ENCODE measurements around the gene FCRLA. TPM values are rescaled to one million over a fixed set of nuclear protein-coding genes. Genes with fewer than 3 reads are reported as not detected.
"Not testable (repeated sequence)": the region's sequence is repeated elsewhere in the genome, so short reads cannot be mapped to it uniquely, and the experiment has no call there.

The FCRLA gene, protein sequence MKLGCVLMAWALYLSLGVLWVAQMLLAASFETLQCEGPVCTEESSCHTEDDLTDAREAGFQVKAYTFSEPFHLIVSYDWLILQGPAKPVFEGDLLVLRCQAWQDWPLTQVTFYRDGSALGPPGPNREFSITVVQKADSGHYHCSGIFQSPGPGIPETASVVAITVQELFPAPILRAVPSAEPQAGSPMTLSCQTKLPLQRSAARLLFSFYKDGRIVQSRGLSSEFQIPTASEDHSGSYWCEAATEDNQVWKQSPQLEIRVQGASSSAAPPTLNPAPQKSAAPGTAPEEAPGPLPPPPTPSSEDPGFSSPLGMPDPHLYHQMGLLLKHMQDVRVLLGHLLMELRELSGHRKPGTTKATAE
- 0.90 TPM in 1 of 2 replicates, not detected in the other for total RNA-seq (ENCODE audit: low replicate concordance)

DNA sequence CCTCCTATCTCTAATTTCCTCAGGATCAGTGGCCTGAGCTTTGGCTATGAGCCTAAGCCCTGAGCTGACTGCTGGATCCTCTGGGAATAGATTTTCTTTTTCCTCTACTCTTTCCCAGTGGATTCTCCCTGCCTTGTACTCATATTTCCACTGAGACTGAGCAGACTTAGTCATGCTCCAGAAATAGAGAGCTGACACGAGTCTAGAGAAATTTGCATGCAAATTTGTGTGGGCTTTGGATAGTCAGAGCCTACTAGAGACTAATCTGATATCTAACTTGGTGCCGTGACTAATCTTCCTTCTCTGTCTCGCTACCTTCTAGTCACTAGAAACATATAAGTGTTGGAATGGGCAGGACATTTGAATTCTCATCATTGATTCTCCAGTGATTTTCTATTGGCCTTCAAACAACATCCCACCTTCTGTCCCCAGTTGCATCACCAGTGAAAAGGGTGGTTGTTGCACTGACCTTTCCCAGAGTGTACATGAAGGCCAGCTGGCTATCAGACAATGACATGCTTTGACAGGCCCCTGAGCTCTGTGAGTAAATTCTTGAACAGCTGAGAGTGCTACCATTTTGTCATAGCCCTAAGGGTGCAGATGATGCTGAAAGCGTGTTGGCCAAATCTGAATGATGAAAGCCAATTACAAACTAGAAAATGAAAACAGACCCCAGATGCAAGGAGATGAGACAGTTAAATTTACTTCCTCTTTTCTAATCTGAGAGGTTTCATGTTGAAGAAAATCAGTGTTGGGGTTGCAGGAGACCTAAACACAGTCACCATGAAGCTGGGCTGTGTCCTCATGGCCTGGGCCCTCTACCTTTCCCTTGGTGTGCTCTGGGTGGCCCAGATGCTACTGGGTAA is at the start of gene FCRLA:
Gene FCRLA (plus strand): TSS at position 748 of the 866 bp plus-strand sequence. CDS start 36 bp downstream, at position 784.
- peak; percentile 97 for DNase-seq (ENCODE audit: low read depth)
- no peak within 1 kb of the TSS for H3K4me3 ChIP-seq (ENCODE audit: low read depth, low read length)
- TF ChIP-seq, protein P1, sequence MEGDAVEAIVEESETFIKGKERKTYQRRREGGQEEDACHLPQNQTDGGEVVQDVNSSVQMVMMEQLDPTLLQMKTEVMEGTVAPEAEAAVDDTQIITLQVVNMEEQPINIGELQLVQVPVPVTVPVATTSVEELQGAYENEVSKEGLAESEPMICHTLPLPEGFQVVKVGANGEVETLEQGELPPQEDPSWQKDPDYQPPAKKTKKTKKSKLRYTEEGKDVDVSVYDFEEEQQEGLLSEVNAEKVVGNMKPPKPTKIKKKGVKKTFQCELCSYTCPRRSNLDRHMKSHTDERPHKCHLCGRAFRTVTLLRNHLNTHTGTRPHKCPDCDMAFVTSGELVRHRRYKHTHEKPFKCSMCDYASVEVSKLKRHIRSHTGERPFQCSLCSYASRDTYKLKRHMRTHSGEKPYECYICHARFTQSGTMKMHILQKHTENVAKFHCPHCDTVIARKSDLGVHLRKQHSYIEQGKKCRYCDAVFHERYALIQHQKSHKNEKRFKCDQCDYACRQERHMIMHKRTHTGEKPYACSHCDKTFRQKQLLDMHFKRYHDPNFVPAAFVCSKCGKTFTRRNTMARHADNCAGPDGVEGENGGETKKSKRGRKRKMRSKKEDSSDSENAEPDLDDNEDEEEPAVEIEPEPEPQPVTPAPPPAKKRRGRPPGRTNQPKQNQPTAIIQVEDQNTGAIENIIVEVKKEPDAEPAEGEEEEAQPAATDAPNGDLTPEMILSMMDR (IDR thresholded peaks at IDR 0.05; ENCODE audit: insufficient read depth, low read length) = no peak

GRCh38 chr1:161658524-161658923 is 48.5 kb upstream of the FCRLA start:
- H3K4me3 ChIP-seq (ENCODE audit: low read depth, low read length); DNase-seq (ENCODE audit: low read depth): not testable (repeated sequence)

- DNase-seq (ENCODE audit: low read depth); H3K4me3 ChIP-seq (ENCODE audit: low read depth, low read length): not testable (repeated sequence)
Measured at GRCh38 chr1:161661660-161662311, 45.2 kb upstream of the FCRLA start.

GRCh38 chr1:161662684-161663339 is 44.2 kb upstream of the FCRLA start, which contains the start of gene FCGR2B:
Gene FCGR2B (plus strand): TSS chr1:161663143. CDS start chr1:161663242, 99 bp downstream.
- not testable (repeated sequence) for H3K4me3 ChIP-seq (ENCODE audit: low read depth, low read length); DNase-seq (ENCODE audit: low read depth)

GRCh38 chr1:161663569-161663968 is 43.5 kb upstream of the FCRLA start:
- not testable (repeated sequence) for H3K4me3 ChIP-seq (ENCODE audit: low read depth, low read length); DNase-seq (ENCODE audit: low read depth)

DNA sequence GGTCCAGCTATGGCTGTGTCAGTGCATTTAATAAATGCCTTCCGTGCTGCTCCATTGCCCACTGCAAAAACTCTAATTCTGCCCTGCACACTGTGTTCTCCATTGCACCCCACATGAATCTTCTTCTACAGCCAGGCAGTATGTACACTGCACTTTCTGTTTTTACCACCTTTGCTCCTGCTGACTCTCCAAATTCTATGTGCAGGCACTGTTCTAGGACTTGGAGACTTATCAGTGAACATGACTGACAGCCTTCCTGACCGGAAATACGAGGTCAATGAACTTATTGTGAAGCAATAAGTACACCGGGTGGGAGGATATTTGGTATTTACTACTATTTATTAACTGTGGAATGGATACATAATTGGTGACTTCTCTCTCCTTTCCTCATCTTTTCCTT is 42.3 kb upstream of the FCRLA start:
- DNase-seq (ENCODE audit: low read depth); H3K4me3 ChIP-seq (ENCODE audit: low read depth, low read length): not testable (repeated sequence)

- H3K4me3 ChIP-seq (ENCODE audit: low read depth, low read length) = not testable (repeated sequence)
- DNase-seq (ENCODE audit: low read depth) = peak; percentile 10
Measured at GRCh38 chr1:161671045-161672020, 35.7 kb upstream of the FCRLA start.

GRCh38 chr1:161673437-161673836 is 33.6 kb upstream of the FCRLA start:
- DNase-seq (ENCODE audit: low read depth); H3K4me3 ChIP-seq (ENCODE audit: low read depth, low read length): not testable (repeated sequence)

DNA sequence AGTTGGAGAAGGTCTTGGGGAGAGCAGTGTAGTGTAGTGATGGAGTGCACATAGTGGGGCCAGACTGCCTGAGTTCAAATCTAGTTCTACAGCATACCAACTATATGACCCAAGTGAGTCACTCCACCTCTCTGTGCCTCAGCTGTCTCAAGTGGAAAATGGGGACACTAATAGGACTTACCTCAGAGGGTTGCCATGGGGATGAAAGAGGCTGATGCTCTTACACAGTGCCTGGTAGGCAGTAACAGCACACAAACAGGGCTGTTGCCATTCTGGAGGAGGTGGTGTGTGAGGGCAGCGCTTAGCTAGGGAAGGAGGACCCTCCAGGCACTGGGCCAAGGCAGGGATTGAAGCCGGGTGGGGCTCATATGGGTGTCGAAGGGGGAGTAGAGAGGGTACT is 32.6 kb upstream of the FCRLA start:
- not testable (repeated sequence) for DNase-seq (ENCODE audit: low read depth); H3K4me3 ChIP-seq (ENCODE audit: low read depth, low read length)

DNA sequence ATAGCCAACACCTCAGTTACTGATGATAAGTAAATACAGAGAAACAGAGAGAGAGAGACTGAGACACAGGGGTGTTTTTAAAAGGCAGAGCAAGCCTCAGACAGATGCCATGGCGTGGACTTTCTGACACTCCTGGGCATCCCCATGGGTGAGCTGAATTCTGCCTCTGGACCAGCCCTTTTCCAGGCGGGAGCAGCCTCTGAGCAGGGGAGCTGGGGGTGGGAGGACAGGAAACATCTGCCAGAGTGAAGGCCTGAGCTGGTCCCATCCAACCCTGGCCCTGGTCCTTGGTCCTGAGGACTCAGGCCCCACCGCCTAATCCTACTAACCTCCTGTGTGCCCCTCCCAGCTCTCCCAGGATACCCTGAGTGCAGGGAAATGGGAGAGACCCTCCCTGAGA is 32.1 kb upstream of the FCRLA start:
- not testable (repeated sequence) for H3K4me3 ChIP-seq (ENCODE audit: low read depth, low read length); DNase-seq (ENCODE audit: low read depth)

DNA sequence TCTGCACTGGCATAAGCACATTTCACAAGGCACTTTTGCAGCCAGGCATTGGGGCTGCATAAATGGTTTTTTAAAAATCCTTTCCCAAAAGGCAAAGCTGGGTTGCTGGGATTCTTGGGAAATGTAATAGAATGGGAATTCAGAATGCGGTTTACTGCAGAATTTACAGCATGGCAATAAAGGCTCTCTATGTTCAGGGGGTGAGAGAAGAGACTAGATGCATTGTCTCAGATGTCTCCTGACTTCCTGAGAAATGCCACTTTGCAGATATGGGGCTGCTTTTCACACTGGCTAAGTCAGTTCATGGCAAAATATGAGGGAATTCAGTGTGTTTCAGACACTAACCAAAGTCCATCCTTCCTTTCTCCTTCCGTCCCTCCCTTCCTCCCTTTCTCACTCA is 30.6 kb upstream of the FCRLA start:
- no peak for DNase-seq (ENCODE audit: low read depth)
- TF ChIP-seq, protein P1 (IDR thresholded peaks at IDR 0.05; ENCODE audit: insufficient read depth, low read length) = no peak
- no peak overlapping the region for H3K4me3 ChIP-seq (ENCODE audit: low read depth, low read length)

Measured in fibroblast of the aortic adventitia (primary cell).